ENCODE results near the gene MLLT10. TPM values are rescaled to one million over a fixed set of nuclear protein-coding genes. Genes with fewer than 3 reads are reported as not detected.

The MLLT10 gene
- total RNA-seq, 1 donor from 2014 or later: 50.6 TPM

DNA sequence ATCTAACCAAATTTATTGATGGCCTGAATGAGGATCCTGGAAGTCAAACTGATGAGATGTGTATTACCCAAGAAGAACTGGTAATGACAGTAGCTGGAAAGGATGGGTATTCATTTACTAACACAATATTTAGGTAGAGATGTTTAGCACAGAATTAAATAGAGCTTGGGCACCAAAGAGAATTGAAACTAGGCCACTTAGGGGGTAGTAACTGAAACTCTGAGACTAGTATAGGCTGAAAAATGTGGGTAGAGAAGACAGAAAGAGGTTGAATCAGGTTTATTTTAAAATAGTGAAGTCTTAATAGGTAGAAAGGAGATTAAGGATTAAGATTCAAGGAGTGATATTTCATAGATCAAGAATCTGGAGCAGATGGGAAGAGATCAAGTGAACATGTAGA, 155.8 kb downstream of the MLLT10 start:
- Mint-ChIP-seq H3K27me3 (ENCODE audit: unreplicated experiment) (no peaks in the 10 kb centered on the region), H3K9me3 (ENCODE audit: unreplicated experiment) (no peaks in the 10 kb centered on the region), H3K27ac (ENCODE audit: unreplicated experiment) (no peak overlapping the region), H3K36me3 (ENCODE audit: low read depth, unreplicated experiment) (no peaks in the 10 kb centered on the region), H3K4me1 (ENCODE audit: unreplicated experiment) (no peaks in the 10 kb centered on the region), H3K4me3 (ENCODE audit: unreplicated experiment) (no peak overlapping the region)
- no peak for DNase-seq (ENCODE audit: low spot score)
- TF ChIP-seq CTCF (IDR thresholded peaks at IDR 0.05; ENCODE audit: unreplicated experiment): no peak

- Mint-ChIP-seq H3K4me3 (ENCODE audit: unreplicated experiment) (no peak overlapping the region), H3K27me3 (ENCODE audit: unreplicated experiment) (no peaks in the 10 kb centered on the region), H3K4me1 (ENCODE audit: unreplicated experiment) (no peaks in the 10 kb centered on the region), H3K9me3 (ENCODE audit: unreplicated experiment) (no peaks in the 10 kb centered on the region), H3K27ac (ENCODE audit: unreplicated experiment) (no peak overlapping the region), H3K36me3 (ENCODE audit: low read depth, unreplicated experiment) (peaks cover 5% of the 10 kb centered on the region)
- no peak for TF ChIP-seq CTCF (IDR thresholded peaks at IDR 0.05; ENCODE audit: unreplicated experiment)
- no peak for DNase-seq (ENCODE audit: low spot score)
Observed at GRCh38 chr10:21692916-21693315, 158.9 kb downstream of the MLLT10 start.

DNA sequence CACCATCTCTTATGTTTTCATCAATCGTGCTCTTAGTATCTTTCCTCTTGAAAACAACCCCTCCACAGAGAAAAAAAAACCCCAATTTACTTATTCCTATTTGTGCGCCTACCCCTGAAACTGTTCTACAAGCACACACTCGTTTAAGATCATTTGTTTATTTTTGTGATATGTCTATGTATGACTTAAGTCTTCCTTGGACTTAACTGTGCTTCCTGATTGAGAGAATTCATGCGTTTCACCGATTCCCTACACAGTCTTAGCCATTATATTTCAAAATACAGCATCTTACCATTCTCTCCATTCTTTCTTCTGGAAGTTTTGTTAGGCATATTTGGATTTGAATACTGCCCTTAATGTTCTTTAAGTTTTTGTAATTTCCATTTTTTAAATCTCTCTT, 159.4 kb downstream of the MLLT10 start:
- Mint-ChIP-seq H3K9me3 (ENCODE audit: unreplicated experiment) (no peaks in the 10 kb centered on the region), H3K36me3 (ENCODE audit: low read depth, unreplicated experiment) (peaks cover 10% of the 10 kb centered on the region), H3K4me3 (ENCODE audit: unreplicated experiment) (no peak overlapping the region), H3K4me1 (ENCODE audit: unreplicated experiment) (no peaks in the 10 kb centered on the region), H3K27ac (ENCODE audit: unreplicated experiment) (no peak overlapping the region), H3K27me3 (ENCODE audit: unreplicated experiment) (no peaks in the 10 kb centered on the region)
- no peak for TF ChIP-seq CTCF (IDR thresholded peaks at IDR 0.05; ENCODE audit: unreplicated experiment)
- DNase-seq (ENCODE audit: low spot score): no peak

DNA sequence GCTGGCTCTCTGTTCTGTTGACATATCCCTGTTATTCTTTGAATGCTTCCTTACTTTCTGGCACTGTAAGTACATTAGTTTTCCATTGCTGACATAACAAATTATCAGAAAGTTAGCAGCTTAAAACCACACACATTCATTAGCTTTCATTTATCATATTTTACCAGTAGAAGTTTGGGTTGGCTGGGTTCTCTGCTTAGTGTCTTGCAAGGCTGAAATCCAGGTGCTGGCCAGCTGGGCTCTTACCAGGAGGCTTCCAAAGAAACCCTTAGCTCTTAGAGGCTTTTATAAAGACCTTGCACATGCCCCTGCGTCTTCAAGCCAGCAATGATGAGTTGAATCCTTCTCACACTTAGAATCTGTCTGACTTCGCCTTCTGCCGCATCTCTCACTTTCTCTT, 160.6 kb downstream of the MLLT10 start:
- Mint-ChIP-seq H3K4me3 (ENCODE audit: unreplicated experiment) (no peak overlapping the region), H3K4me1 (ENCODE audit: unreplicated experiment) (no peaks in the 10 kb centered on the region), H3K36me3 (ENCODE audit: low read depth, unreplicated experiment) (peaks cover 20% of the 10 kb centered on the region), H3K27ac (ENCODE audit: unreplicated experiment) (peak overlapping the region; percentile 27), H3K27me3 (ENCODE audit: unreplicated experiment) (no peaks in the 10 kb centered on the region), H3K9me3 (ENCODE audit: unreplicated experiment) (no peaks in the 10 kb centered on the region)
- no peak for DNase-seq (ENCODE audit: low spot score)
- no peak for TF ChIP-seq CTCF (IDR thresholded peaks at IDR 0.05; ENCODE audit: unreplicated experiment)

GRCh38 chr10:21696302-21696701, 162.3 kb downstream of the MLLT10 start:
- DNase-seq (ENCODE audit: low spot score): no peak
- no peak for TF ChIP-seq CTCF (IDR thresholded peaks at IDR 0.05; ENCODE audit: unreplicated experiment)
- no peak overlapping the region for H3K4me3 Mint-ChIP-seq (ENCODE audit: unreplicated experiment)
- H3K4me1 Mint-ChIP-seq (ENCODE audit: unreplicated experiment): no peaks in the 10 kb centered on the region
- H3K9me3 Mint-ChIP-seq (ENCODE audit: unreplicated experiment): peaks cover 4% of the 10 kb centered on the region
- H3K36me3 Mint-ChIP-seq (ENCODE audit: low read depth, unreplicated experiment): peaks cover 33% of the 10 kb centered on the region
- peaks cover 2% of the 10 kb centered on the region for H3K27me3 Mint-ChIP-seq (ENCODE audit: unreplicated experiment)
- H3K27ac Mint-ChIP-seq (ENCODE audit: unreplicated experiment): no peak overlapping the region
